GM12892 (cell line): ENCODE results near the gene CTNNA3.

Experiments
- POLR2A ChIP-seq: IDR thresholded peaks from 2 replicates; pipeline ENCODE4 v1.6.1; 2011; ENCODE audit warnings: low read depth, low read length, control low read depth
- POLR2AphosphoS5 ChIP-seq: IDR thresholded peaks from 2 replicates; pipeline ENCODE4 v1.6.1; 2011; ENCODE audit warnings: low read depth, low read length, control low read depth
- TAF1 ChIP-seq: IDR thresholded peaks from 2 replicates; pipeline ENCODE4 v1.6.1; 2011; ENCODE audit warnings: low read depth, mild to moderate bottlenecking, control low read depth, low read length, borderline replicate concordance

GRCh38 chr10:67612176-67612575 lies 83.8 kb downstream of the CTNNA3 start:
- TF ChIP-seq POLR2A, result no peak
- TF ChIP-seq POLR2AphosphoS5, result no peak
- TF ChIP-seq TAF1, result no peak
